Occipital lobe (tissue), 2 donors: Measurements from ENCODE around the gene PHACTR3. TPM values are rescaled to one million over a fixed set of nuclear protein-coding genes. Genes with fewer than 3 reads are reported as not detected.
A peak's percentile ranks its signal among the peaks of the same experiment; 100 is the strongest.

Experiments
- DNase-seq: peaks from one replicate; lab custom pipeline; 2025; lab: John Stamatoyannopoulos, UW
- total RNA-seq: library from RNA; depleted of rRNA; stranded (reverse); fragments of >200 nt; gene quantifications from one replicate; pipeline ENCODE4 v1.2.3, GENCODE V29; 2014

PHACTR3 gene
- total RNA-seq, 1 donor from 2014 or later = 42.1 TPM

- no peak for DNase-seq
These were observed 184.6 kb downstream of the PHACTR3 start for GRCh38 chr20:59788811-59789397.

- no peak for DNase-seq
These were observed 185.3 kb downstream of the PHACTR3 start for GRCh38 chr20:59789686-59790085.

- DNase-seq = no peak
These were observed 186.0 kb downstream of the PHACTR3 start for GRCh38 chr20:59790346-59790745.

DNA sequence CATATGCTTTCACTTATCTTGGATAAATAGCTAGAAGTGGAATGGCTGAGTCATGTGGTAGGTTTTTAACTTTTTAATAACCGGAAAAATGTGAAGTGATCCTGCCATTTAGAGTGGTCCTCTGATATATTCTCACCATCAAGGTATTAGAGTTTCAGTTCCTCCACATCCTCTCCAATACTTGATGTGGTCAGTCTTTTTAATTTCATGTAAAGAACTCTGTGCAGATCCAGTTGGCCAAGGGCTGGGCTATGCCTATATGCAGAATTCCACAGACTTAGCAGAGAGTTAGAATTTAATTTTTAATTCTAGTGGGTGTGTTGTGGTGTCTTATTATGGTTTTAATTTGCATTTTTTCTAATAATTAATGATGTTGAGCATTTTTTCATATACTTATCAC is 188.0 kb downstream of the PHACTR3 start:
- DNase-seq = no peak

DNA sequence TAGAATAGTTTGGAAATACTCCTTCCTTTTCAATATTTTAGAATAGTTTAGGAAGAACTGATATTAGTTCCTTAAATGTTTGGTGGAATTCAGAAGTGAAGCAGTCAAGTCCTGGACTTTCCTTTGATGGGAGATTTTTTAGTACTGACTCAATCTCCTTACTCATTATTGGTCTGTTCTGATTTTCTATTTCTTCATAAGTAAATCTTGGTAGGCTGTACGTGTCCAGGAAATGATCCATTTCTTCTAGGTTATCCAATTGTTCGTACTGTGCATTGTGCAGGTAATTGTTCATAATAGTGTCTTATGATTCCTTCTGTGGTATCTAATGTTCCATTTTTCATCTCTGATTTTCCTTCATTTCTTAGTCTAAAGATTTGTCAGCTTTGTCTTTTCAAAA is 190.2 kb downstream of the PHACTR3 start:
- DNase-seq = no peak

DNA sequence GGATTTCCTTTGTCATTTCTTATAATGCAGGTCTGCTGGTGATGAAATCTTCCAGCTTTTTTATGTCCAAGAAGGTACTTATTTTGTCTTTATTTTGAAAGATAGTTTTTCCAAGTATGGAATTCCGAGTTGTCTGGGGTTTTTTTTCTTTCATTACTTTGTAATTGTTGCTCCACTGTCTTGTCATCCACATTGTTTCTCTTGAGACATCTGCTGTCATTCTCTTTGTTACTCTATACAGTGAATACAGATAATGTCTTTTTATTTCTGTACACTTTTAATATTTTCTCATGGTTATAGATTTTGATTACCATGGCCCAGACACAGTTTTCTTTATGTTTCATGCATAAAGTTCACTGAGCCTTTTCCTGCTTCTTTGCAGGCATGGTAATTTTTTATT is 196.0 kb downstream of the PHACTR3 start:
- no peak for DNase-seq

DNA sequence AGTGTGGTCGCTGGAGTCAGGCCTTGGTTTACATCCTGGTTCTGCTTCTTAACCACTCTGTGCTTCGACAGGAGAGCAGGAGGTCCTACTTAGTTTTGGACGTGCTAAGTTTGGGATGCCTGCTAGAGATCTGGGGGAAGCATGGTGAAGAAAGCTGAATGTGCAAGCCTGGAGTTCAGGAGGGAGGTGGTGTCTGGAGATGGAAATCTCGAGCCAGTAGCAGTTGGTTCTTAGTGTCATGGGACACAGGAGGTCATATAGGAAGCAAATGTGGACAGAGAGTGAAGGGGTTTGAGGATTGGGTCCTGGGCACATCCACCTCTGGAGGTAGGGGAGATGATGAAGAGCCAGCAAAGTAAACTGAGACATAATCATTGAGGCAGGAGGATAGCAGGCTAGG is 197.7 kb downstream of the PHACTR3 start:
- DNase-seq = no peak

DNA sequence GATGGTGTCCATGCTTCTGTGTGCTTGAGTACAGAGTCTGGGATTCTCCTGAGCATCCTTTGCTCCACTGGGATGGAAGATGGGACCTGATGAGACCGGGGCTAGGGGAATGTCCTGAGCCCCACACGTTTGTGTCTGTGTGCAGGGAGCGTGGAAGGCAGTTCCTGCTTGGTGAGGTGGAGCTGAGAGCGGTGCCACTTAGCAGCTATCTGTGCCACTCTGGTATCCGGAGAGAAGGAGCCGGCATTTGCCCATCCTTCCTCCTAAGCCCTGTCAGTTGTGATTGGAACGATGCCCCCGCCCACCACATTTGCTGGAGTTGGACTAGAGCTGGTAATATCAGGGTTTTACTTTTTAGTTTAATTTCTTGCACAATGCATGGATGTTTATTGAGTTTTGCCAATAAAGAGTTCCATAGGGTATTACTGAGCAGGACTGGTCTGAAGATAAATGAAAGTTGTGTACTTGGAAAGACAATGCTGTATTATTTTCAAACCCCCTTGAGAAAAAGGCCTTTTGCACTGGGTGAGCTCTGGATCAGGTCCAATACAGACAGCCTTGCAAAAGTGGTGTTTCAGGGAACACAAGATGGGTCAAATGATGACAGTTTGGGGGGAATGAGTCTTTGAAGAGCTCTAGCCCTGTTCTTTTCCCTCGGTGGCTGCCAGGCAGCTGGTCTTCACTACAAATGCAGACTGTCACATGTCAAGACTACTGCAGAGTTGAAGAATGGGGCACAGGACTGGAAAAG is 198.3 kb downstream of the PHACTR3 start:
- DNase-seq = no peak

DNA sequence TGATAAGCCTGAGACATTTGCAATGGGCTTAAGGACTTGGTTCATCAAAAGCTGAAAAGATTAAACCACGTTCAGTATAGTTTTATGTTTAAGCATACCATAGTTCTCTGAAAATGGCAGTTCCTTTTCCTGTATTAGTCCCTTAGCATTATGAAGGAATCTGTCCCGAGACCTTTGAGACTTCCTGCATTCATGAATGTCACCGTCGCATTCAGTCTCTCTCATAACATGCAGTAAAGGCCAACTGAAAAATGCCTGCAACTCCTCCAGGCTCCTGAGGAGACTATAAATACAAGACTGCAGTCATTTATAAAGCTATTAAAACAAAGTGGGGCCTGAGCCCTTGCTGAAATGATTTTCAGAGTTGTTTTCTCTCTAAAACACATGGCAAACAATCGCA is 200.0 kb downstream of the PHACTR3 start:
- no peak for DNase-seq

GRCh38 chr20:59804871-59805665 is 200.7 kb downstream of the PHACTR3 start:
- DNase-seq = no peak

GRCh38 chr20:59805786-59806577 is 201.6 kb downstream of the PHACTR3 start:
- no peak for DNase-seq

DNA sequence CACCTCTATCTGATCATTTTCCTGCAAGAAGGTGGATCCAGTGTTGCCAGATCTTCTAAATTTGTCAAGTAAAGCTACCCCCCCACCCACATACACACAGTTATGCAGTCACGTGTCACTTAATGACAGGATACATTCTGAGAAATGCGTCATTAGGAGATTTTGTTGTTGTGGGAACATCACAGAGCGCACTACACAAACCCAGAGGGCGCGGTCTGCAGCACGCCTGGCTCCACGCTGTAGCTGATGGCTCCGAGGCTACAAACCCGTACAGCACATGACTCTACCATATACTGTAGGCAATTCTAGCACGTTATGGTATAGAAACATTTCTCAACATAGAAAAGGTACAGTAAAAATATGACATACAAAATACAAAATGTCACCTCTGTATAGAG is 202.2 kb downstream of the PHACTR3 start:
- DNase-seq = no peak

GRCh38 chr20:59807909-59808728 is 203.8 kb downstream of the PHACTR3 start:
- no peak for DNase-seq

DNA sequence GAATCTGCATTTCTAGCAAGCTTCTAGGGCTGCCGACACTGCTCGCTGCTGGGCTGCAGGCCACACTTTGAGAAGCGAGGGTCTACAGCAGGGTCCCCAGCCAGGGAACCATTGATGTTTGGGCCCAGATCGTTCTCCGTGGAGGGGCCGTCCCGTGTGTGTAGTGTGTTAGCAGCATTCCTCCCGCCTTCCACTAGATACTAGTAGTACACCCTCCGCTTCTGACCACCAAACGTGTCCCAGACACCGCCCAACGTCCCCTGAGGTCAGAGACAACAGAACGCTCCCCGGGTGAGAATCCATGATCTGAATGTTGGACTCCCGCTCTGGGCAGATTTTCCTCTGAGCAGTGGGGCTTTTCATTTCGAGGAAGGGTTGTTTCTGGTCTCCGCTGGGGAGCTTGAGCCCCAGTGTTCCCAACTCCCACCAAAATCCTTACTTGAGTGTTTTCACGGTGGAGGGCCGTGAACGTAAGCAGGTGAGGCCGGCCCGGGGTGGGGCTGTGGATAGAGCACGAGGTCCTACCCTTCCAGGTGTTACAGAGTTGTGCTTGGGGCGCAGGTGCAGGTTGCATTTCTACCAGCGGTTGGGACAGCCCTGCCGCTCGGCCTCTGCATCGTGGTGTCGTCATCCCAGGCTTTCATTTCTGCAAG is 204.5 kb downstream of the PHACTR3 start:
- DNase-seq = no peak

GRCh38 chr20:59809630-59810448 is 205.5 kb downstream of the PHACTR3 start:
- no peak for DNase-seq

DNA sequence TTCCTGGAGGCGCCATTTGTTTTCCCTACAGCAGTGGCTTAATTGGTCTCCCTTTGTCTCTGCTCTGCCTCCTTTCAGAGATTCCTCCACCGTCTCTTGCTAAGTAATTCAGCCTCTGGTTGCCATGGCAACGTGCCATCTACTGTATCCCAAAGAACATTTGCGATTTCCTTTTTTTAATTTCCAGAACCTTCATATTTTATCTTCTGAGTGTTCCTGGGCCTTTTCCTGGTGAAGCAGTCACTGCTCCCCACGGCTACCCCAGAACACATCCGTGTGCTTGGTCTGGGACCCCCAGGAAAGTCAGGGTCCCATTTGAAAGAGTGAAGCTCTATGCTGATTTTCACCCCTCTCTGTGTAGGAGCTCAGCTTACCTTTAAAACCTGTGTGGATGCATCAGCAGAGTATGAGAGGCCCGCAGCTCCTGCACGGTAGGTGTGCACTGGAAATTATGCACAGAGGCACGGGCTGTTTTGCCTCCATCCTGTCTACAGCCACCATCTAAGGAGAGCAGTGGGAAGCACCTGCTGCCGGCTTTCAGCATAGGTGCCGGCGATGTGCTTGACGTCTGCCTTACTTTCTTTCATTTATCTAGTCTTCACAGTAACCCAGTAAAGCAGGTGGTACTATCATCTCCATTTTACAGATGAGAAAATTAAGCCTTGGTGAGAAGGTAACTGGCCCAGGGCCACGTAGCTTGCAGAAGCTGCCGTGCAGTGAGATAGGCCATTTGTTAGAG is 206.3 kb downstream of the PHACTR3 start:
- DNase-seq = no peak

- DNase-seq = no peak
These were observed 207.4 kb downstream of the PHACTR3 start for GRCh38 chr20:59811681-59812171.

DNA sequence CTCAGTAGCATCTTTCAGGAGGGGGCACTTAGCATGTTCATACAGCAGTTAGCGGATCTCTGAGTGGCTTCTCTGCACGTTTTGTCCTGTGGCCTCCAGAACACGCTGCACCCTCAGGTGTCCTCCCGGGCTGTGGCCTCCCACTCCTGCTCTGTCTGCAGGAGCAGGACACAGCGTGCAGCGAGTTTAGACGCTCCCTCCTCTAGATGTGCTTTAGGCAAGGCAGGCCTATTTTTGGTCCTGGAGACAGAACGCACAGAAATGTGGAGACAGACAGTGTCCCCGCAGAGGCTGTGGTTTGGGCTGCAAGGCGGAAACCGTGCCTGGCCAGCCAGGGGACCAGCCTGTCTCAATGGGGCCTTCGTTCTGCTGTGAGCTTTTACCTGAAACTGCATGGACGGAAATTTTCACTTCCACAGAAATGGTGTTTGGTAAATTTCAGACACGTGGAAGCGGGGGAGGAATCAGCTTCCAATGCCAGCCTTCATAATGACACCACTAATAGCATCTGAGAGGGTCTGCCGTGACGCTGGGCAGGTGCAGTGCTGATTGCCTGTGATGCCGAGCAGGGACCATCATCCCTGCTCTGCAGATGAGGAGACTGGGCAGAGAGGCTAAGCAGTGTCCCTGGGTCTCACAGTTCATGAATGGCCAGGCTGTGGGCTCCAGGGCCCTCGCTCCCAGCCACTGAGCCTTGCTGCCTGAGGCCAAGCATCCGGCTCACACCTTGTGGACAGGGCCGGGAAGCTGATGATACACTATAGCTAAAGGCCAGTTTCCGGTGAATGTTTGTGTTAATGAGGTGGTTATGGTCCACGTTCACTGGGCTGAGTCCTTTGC is 208.2 kb downstream of the PHACTR3 start:
- peak; percentile 45 for DNase-seq
